ENCODE data around the gene KRTAP12-2. TPM values are rescaled to one million over a fixed set of nuclear protein-coding genes. Genes with fewer than 3 reads are reported as not detected.

KRTAP12-2 gene
- total and polyA plus RNA-seq, 4 donors: not detected

- 64% methylated on average over 14 of the region's 14 CpGs for WGBS
- Histone ChIP-seq H3K9me3 (ENCODE audit: control insufficient read depth in 4 of 4, low read length in 3 of 4) (peaks cover 0 to 11% (median 4%) of the 10 kb centered on the region in 4 donors), H3K9ac (ENCODE audit: low read depth in 1 of 2, low read length in 2 of 2) (no peak overlapping the region), H3K4me1 (ENCODE audit: control insufficient read depth in 4 of 4, insufficient read depth in 4 of 4, low read length in 3 of 4) (no peaks in the 10 kb centered on the region), H3K27me3 (ENCODE audit: control insufficient read depth in 4 of 4, insufficient read depth in 4 of 4, low read length in 3 of 4) (no peaks in the 10 kb centered on the region), H3K36me3 (ENCODE audit: control insufficient read depth in 4 of 4, insufficient read depth in 3 of 4, low read depth in 1 of 4, low read length in 3 of 4) (no peaks in the 10 kb centered on the region), H3K27ac (ENCODE audit: low read depth in 1 of 2, low read length in 2 of 2) (no peak overlapping the region), H3K4me3 (ENCODE audit: low read depth in 1 of 3, low read length in 3 of 3) (no peak overlapping the region)
- DNase-seq (ENCODE audit: low spot score): no peak
- TF ChIP-seq ZBTB33 (IDR thresholded peaks at IDR 0.05) (no peak), RAD21 (IDR thresholded peaks at IDR 0.05) (no peak)
- TF ChIP-seq, protein P1, sequence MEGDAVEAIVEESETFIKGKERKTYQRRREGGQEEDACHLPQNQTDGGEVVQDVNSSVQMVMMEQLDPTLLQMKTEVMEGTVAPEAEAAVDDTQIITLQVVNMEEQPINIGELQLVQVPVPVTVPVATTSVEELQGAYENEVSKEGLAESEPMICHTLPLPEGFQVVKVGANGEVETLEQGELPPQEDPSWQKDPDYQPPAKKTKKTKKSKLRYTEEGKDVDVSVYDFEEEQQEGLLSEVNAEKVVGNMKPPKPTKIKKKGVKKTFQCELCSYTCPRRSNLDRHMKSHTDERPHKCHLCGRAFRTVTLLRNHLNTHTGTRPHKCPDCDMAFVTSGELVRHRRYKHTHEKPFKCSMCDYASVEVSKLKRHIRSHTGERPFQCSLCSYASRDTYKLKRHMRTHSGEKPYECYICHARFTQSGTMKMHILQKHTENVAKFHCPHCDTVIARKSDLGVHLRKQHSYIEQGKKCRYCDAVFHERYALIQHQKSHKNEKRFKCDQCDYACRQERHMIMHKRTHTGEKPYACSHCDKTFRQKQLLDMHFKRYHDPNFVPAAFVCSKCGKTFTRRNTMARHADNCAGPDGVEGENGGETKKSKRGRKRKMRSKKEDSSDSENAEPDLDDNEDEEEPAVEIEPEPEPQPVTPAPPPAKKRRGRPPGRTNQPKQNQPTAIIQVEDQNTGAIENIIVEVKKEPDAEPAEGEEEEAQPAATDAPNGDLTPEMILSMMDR (IDR thresholded peaks at IDR 0.05; ENCODE audit: low read depth, low read length, missing input control): no peak
These were observed 22.9 kb downstream of the KRTAP12-2 start for GRCh38 chr21:44643741-44644310.

DNA sequence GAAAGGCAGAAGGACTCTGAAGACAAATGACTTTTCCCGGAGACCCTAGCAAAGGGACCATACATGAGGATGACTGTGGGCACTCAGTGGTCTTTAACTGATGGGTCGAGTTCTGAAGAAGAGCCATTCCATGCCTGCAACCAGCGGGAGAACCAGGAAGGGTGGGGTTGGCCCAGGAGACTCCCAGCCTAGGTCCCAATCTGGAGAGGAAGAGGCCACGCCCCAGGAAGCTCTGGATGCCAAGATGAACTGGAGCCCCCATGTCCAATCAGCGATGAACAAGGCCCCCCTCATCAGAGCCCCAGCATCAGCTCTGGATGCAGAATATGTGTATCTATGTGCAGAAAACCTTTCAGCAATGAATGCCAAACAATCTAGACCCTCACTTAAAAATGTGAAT lies 26.0 kb downstream of the KRTAP12-2 start:
- DNase-seq (ENCODE audit: low spot score): no peak
- Histone ChIP-seq H3K4me3 (ENCODE audit: low read depth in 1 of 3, low read length in 3 of 3) (no peak overlapping the region), H3K27ac (ENCODE audit: low read depth in 1 of 2, low read length in 2 of 2) (no peak overlapping the region), H3K36me3 (ENCODE audit: control insufficient read depth in 4 of 4, insufficient read depth in 3 of 4, low read depth in 1 of 4, low read length in 3 of 4) (no peaks in the 10 kb centered on the region), H3K9ac (ENCODE audit: low read depth in 1 of 2, low read length in 2 of 2) (no peak overlapping the region), H3K9me3 (ENCODE audit: control insufficient read depth in 4 of 4, low read length in 3 of 4) (peaks cover 0 to 11% (median 4%) of the 10 kb centered on the region in 4 donors), H3K27me3 (ENCODE audit: control insufficient read depth in 4 of 4, insufficient read depth in 4 of 4, low read length in 3 of 4) (peaks cover 0 to 3% (median 0%) of the 10 kb centered on the region in 4 donors), H3K4me1 (ENCODE audit: control insufficient read depth in 4 of 4, insufficient read depth in 4 of 4, low read length in 3 of 4) (no peaks in the 10 kb centered on the region)
- TF ChIP-seq, protein P2, sequence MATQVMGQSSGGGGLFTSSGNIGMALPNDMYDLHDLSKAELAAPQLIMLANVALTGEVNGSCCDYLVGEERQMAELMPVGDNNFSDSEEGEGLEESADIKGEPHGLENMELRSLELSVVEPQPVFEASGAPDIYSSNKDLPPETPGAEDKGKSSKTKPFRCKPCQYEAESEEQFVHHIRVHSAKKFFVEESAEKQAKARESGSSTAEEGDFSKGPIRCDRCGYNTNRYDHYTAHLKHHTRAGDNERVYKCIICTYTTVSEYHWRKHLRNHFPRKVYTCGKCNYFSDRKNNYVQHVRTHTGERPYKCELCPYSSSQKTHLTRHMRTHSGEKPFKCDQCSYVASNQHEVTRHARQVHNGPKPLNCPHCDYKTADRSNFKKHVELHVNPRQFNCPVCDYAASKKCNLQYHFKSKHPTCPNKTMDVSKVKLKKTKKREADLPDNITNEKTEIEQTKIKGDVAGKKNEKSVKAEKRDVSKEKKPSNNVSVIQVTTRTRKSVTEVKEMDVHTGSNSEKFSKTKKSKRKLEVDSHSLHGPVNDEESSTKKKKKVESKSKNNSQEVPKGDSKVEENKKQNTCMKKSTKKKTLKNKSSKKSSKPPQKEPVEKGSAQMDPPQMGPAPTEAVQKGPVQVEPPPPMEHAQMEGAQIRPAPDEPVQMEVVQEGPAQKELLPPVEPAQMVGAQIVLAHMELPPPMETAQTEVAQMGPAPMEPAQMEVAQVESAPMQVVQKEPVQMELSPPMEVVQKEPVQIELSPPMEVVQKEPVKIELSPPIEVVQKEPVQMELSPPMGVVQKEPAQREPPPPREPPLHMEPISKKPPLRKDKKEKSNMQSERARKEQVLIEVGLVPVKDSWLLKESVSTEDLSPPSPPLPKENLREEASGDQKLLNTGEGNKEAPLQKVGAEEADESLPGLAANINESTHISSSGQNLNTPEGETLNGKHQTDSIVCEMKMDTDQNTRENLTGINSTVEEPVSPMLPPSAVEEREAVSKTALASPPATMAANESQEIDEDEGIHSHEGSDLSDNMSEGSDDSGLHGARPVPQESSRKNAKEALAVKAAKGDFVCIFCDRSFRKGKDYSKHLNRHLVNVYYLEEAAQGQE (IDR thresholded peaks at IDR 0.05): no peak
- TF ChIP-seq NR2F2 (IDR thresholded peaks at IDR 0.05): no peak
- TF ChIP-seq, protein P3, sequence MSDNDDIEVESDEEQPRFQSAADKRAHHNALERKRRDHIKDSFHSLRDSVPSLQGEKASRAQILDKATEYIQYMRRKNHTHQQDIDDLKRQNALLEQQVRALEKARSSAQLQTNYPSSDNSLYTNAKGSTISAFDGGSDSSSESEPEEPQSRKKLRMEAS (IDR thresholded peaks at IDR 0.05): no peak
- no peak for TF ChIP-seq TAF1 (conservative IDR thresholded peaks at IDR 0.05)
- no peak for TF ChIP-seq JUND (IDR thresholded peaks at IDR 0.05)
- TF ChIP-seq, protein P1 (IDR thresholded peaks at IDR 0.05; ENCODE audit: low read depth, low read length, missing input control): no peak
- no peak for TF ChIP-seq HNF4G (IDR thresholded peaks at IDR 0.05)
- no peak for TF ChIP-seq ATF3 (IDR thresholded peaks at IDR 0.05)
- TF ChIP-seq RAD21 (IDR thresholded peaks at IDR 0.05): no peak
- TF ChIP-seq ZBTB33 (IDR thresholded peaks at IDR 0.05): no peak
- no peak for TF ChIP-seq YY1 (IDR thresholded peaks at IDR 0.05)
- 84% methylated on average over 5 of the region's 5 CpGs for WGBS

Data from liver (tissue), 9 donors.